ENCODE measurements around the gene TAGLN2. TPM values are rescaled to one million over a fixed set of nuclear protein-coding genes. Genes with fewer than 3 reads are reported as not detected.

TAGLN2 gene
- polyA plus RNA-seq, 2 donors, result 309 to 366 TPM

- peaks cover 0 to 6% of the 10 kb centered on the region in 2 donors for H3K4me1 ChIP-seq (ENCODE audit: control insufficient read depth in 2 of 2, insufficient read depth in 2 of 2, low read length in 1 of 2)
- no peaks in the 10 kb centered on the region for H3K9me3 ChIP-seq (ENCODE audit: control insufficient read depth in 2 of 2, insufficient read depth in 1 of 2, low read depth in 1 of 2, low read length in 1 of 2)
- H3K4me3 ChIP-seq (ENCODE audit: low read depth in 1 of 2, low read length in 2 of 2), result no peak overlapping the region
- WGBS, 2 donors, result 73 to 79% methylated on average over 4 of the region's 4 CpGs
- H3K27me3 ChIP-seq (ENCODE audit: control insufficient read depth in 1 of 2, insufficient read depth in 2 of 2, low read length in 2 of 2), result no peaks in the 10 kb centered on the region
- no peak overlapping the region for H3K27ac ChIP-seq (ENCODE audit: low read depth in 2 of 2, low read length in 1 of 2)
- no peaks in the 10 kb centered on the region for H3K36me3 ChIP-seq (ENCODE audit: control insufficient read depth in 2 of 2, insufficient read depth in 2 of 2, low read length in 1 of 2)
Observed at GRCh38 chr1:159883134-159883533, 42.2 kb downstream of the TAGLN2 start.

GRCh38 chr1:159882527-159882862 is 42.8 kb downstream of the TAGLN2 start:
- peak overlapping the region; percentile 34 to 71 for H3K27ac ChIP-seq (ENCODE audit: low read depth in 2 of 2, low read length in 1 of 2)
- H3K27me3 ChIP-seq (ENCODE audit: control insufficient read depth in 1 of 2, insufficient read depth in 2 of 2, low read length in 2 of 2), result no peaks in the 10 kb centered on the region
- H3K36me3 ChIP-seq (ENCODE audit: control insufficient read depth in 2 of 2, insufficient read depth in 2 of 2, low read length in 1 of 2), result no peaks in the 10 kb centered on the region
- H3K4me3 ChIP-seq (ENCODE audit: low read depth in 1 of 2, low read length in 2 of 2), result no peak overlapping the region
- H3K9me3 ChIP-seq (ENCODE audit: control insufficient read depth in 2 of 2, insufficient read depth in 1 of 2, low read depth in 1 of 2, low read length in 1 of 2), result no peaks in the 10 kb centered on the region
- H3K4me1 ChIP-seq (ENCODE audit: control insufficient read depth in 2 of 2, insufficient read depth in 2 of 2, low read length in 1 of 2), result peaks cover 0 to 6% of the 10 kb centered on the region in 2 donors
- 73 to 80% methylated on average over 2 of the region's 2 CpGs for WGBS, 2 donors

- Histone ChIP-seq H3K9me3 (ENCODE audit: control insufficient read depth in 2 of 2, insufficient read depth in 1 of 2, low read depth in 1 of 2, low read length in 1 of 2) (no peaks in the 10 kb centered on the region), H3K36me3 (ENCODE audit: control insufficient read depth in 2 of 2, insufficient read depth in 2 of 2, low read length in 1 of 2) (no peaks in the 10 kb centered on the region), H3K27ac (ENCODE audit: low read depth in 2 of 2, low read length in 1 of 2) (peak overlapping the region; percentile 68 to 71), H3K4me3 (ENCODE audit: low read depth in 1 of 2, low read length in 2 of 2) (no peak overlapping the region), H3K4me1 (ENCODE audit: control insufficient read depth in 2 of 2, insufficient read depth in 2 of 2, low read length in 1 of 2) (peaks cover 0 to 6% of the 10 kb centered on the region in 2 donors), H3K27me3 (ENCODE audit: control insufficient read depth in 1 of 2, insufficient read depth in 2 of 2, low read length in 2 of 2) (no peaks in the 10 kb centered on the region)
- 47 to 67% methylated on average over 6 of the region's 6 CpGs for WGBS, 2 donors
Observed at GRCh38 chr1:159881622-159882526, 43.4 kb downstream of the TAGLN2 start.

- Histone ChIP-seq H3K27me3 (ENCODE audit: control insufficient read depth in 1 of 2, insufficient read depth in 2 of 2, low read length in 2 of 2) (no peaks in the 10 kb centered on the region), H3K27ac (ENCODE audit: low read depth in 2 of 2, low read length in 1 of 2) (no peak overlapping the region), H3K4me3 (ENCODE audit: low read depth in 1 of 2, low read length in 2 of 2) (no peak overlapping the region), H3K36me3 (ENCODE audit: control insufficient read depth in 2 of 2, insufficient read depth in 2 of 2, low read length in 1 of 2) (no peaks in the 10 kb centered on the region), H3K9me3 (ENCODE audit: control insufficient read depth in 2 of 2, insufficient read depth in 1 of 2, low read depth in 1 of 2, low read length in 1 of 2) (no peaks in the 10 kb centered on the region), H3K4me1 (ENCODE audit: control insufficient read depth in 2 of 2, insufficient read depth in 2 of 2, low read length in 1 of 2) (peaks cover 0 to 6% of the 10 kb centered on the region in 2 donors)
- 75 to 80% methylated on average over 3 of the region's 3 CpGs for WGBS, 2 donors
Observed at GRCh38 chr1:159880430-159880829, 44.9 kb downstream of the TAGLN2 start.

- 51 to 64% methylated on average over 4 of the region's 4 CpGs for WGBS, 2 donors
- Histone ChIP-seq H3K9me3 (ENCODE audit: control insufficient read depth in 2 of 2, insufficient read depth in 1 of 2, low read depth in 1 of 2, low read length in 1 of 2) (no peaks in the 10 kb centered on the region), H3K27ac (ENCODE audit: low read depth in 2 of 2, low read length in 1 of 2) (no peak overlapping the region), H3K36me3 (ENCODE audit: control insufficient read depth in 2 of 2, insufficient read depth in 2 of 2, low read length in 1 of 2) (no peaks in the 10 kb centered on the region), H3K27me3 (ENCODE audit: control insufficient read depth in 1 of 2, insufficient read depth in 2 of 2, low read length in 2 of 2) (no peaks in the 10 kb centered on the region), H3K4me1 (ENCODE audit: control insufficient read depth in 2 of 2, insufficient read depth in 2 of 2, low read length in 1 of 2) (peaks cover 0 to 6% of the 10 kb centered on the region in 2 donors), H3K4me3 (ENCODE audit: low read depth in 1 of 2, low read length in 2 of 2) (no peak overlapping the region)
Observed at GRCh38 chr1:159879977-159880376, 45.3 kb downstream of the TAGLN2 start.

- Histone ChIP-seq H3K36me3 (ENCODE audit: control insufficient read depth in 2 of 2, insufficient read depth in 2 of 2, low read length in 1 of 2) (no peaks in the 10 kb centered on the region), H3K4me1 (ENCODE audit: control insufficient read depth in 2 of 2, insufficient read depth in 2 of 2, low read length in 1 of 2) (peaks cover 0 to 6% of the 10 kb centered on the region in 2 donors), H3K27me3 (ENCODE audit: control insufficient read depth in 1 of 2, insufficient read depth in 2 of 2, low read length in 2 of 2) (no peaks in the 10 kb centered on the region), H3K9me3 (ENCODE audit: control insufficient read depth in 2 of 2, insufficient read depth in 1 of 2, low read depth in 1 of 2, low read length in 1 of 2) (no peaks in the 10 kb centered on the region), H3K4me3 (ENCODE audit: low read depth in 1 of 2, low read length in 2 of 2) (no peak overlapping the region), H3K27ac (ENCODE audit: low read depth in 2 of 2, low read length in 1 of 2) (no peak overlapping the region)
- WGBS, 2 donors, result 82 to 88% methylated on average over 3 of the region's 3 CpGs
Observed at GRCh38 chr1:159879136-159879535, 46.2 kb downstream of the TAGLN2 start.

GRCh38 chr1:159877695-159878444 is 47.4 kb downstream of the TAGLN2 start:
- Histone ChIP-seq H3K4me3 (ENCODE audit: low read depth in 1 of 2, low read length in 2 of 2) (no peak overlapping the region), H3K27ac (ENCODE audit: low read depth in 2 of 2, low read length in 1 of 2) (no peak overlapping the region), H3K4me1 (ENCODE audit: control insufficient read depth in 2 of 2, insufficient read depth in 2 of 2, low read length in 1 of 2) (peaks cover under 1 to 9% of the 10 kb centered on the region in 2 donors), H3K9me3 (ENCODE audit: control insufficient read depth in 2 of 2, insufficient read depth in 1 of 2, low read depth in 1 of 2, low read length in 1 of 2) (no peaks in the 10 kb centered on the region), H3K36me3 (ENCODE audit: control insufficient read depth in 2 of 2, insufficient read depth in 2 of 2, low read length in 1 of 2) (no peaks in the 10 kb centered on the region), H3K27me3 (ENCODE audit: control insufficient read depth in 1 of 2, insufficient read depth in 2 of 2, low read length in 2 of 2) (no peaks in the 10 kb centered on the region)
- 93 to 96% methylated on average over 6 of the region's 6 CpGs for WGBS, 2 donors

- WGBS, 2 donors, result 91 to 92% methylated on average over 4 of the region's 4 CpGs
- H3K9me3 ChIP-seq (ENCODE audit: control insufficient read depth in 2 of 2, insufficient read depth in 1 of 2, low read depth in 1 of 2, low read length in 1 of 2), result no peaks in the 10 kb centered on the region
- H3K36me3 ChIP-seq (ENCODE audit: control insufficient read depth in 2 of 2, insufficient read depth in 2 of 2, low read length in 1 of 2), result no peaks in the 10 kb centered on the region
Observed at GRCh38 chr1:159873530-159874143, 51.7 kb downstream of the TAGLN2 start.

GRCh38 chr1:159872891-159873290 is 52.4 kb downstream of the TAGLN2 start:
- Histone ChIP-seq H3K4me1 (ENCODE audit: control insufficient read depth in 2 of 2, insufficient read depth in 2 of 2, low read length in 1 of 2) (peaks cover 3 to 21% of the 10 kb centered on the region in 2 donors), H3K27me3 (ENCODE audit: control insufficient read depth in 1 of 2, insufficient read depth in 2 of 2, low read length in 2 of 2) (no peaks in the 10 kb centered on the region), H3K4me3 (ENCODE audit: low read depth in 1 of 2, low read length in 2 of 2) (no peak overlapping the region), H3K27ac (ENCODE audit: low read depth in 2 of 2, low read length in 1 of 2) (peak overlapping the region in 1 of 2 donors; percentile 47), H3K9me3 (ENCODE audit: control insufficient read depth in 2 of 2, insufficient read depth in 1 of 2, low read depth in 1 of 2, low read length in 1 of 2) (no peaks in the 10 kb centered on the region), H3K36me3 (ENCODE audit: control insufficient read depth in 2 of 2, insufficient read depth in 2 of 2, low read length in 1 of 2) (no peaks in the 10 kb centered on the region)
- 64 to 65% methylated on average over 15 of the region's 15 CpGs for WGBS, 2 donors

More at GRCh38 chr1:159873530-159874143, 51.7 kb downstream of the TAGLN2 start:
- Histone ChIP-seq H3K4me3 (ENCODE audit: low read depth in 1 of 2, low read length in 2 of 2) (no peak overlapping the region), H3K4me1 (ENCODE audit: control insufficient read depth in 2 of 2, insufficient read depth in 2 of 2, low read length in 1 of 2) (peaks cover 3 to 21% of the 10 kb centered on the region in 2 donors), H3K27me3 (ENCODE audit: control insufficient read depth in 1 of 2, insufficient read depth in 2 of 2, low read length in 2 of 2) (no peaks in the 10 kb centered on the region), H3K27ac (ENCODE audit: low read depth in 2 of 2, low read length in 1 of 2) (no peak overlapping the region)
